ENCODE results near the gene CNTNAP5. TPM values are rescaled to one million over a fixed set of nuclear protein-coding genes. Genes with fewer than 3 reads are reported as not detected.

CNTNAP5 gene
- total and polyA plus RNA-seq, 9 of the 15 experiments (the other 6 are each of a cell fraction or from before 2014, with no cell fraction given) = not detected

DNA sequence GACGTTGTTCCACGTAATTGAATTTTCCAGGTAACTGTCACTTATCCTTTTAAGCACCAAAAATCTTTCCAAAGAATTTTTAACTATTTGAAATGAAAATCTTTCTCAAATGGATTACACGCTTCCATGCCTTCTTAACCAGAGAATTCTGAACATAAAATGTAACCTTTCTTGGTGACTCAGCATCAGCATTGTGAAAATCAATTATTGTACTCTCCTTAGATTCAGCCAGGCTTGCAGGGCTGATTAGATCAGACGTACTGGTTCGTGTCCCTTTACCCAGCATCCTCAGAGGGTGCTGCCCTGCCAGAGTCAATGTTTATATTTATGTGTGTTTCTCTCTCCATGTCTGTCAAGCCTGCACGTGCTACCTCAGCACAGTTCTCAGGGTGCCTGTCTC, 623.9 kb downstream of the CNTNAP5 start:
- H3K9ac ChIP-seq (ENCODE audit: insufficient read depth in 1 of 2, low read depth in 2 of 2, low read length in 2 of 2) = no peak overlapping the region
- POLR2A ChIA-PET = no interaction called here
- no peak for ATAC-seq
- TF ChIP-seq CHCHD3 (CRISPR knock-in tag; IDR thresholded peaks at IDR 0.05) (no peak), ZNF431 (CRISPR knock-in tag; IDR thresholded peaks at IDR 0.05) (no peak), SUPT5H (IDR thresholded peaks at IDR 0.05) (no peak), ZBTB7A (IDR thresholded peaks at IDR 0.05; ENCODE audit: borderline replicate concordance, control insufficient read depth, low read depth, low read length) (no peak), BCOR (IDR thresholded peaks at IDR 0.05) (no peak), NCOA4 (IDR thresholded peaks at IDR 0.05; ENCODE audit: partially characterized antibody) (no peak), JUNB (CRISPR knock-in tag; conservative IDR thresholded peaks at IDR 0.05) (no peak), ZNF668 (CRISPR knock-in tag; IDR thresholded peaks at IDR 0.05) (no peak), CXXC5 (CRISPR knock-in tag; IDR thresholded peaks at IDR 0.05) (no peak)
- TF ChIP-seq, protein P1, sequence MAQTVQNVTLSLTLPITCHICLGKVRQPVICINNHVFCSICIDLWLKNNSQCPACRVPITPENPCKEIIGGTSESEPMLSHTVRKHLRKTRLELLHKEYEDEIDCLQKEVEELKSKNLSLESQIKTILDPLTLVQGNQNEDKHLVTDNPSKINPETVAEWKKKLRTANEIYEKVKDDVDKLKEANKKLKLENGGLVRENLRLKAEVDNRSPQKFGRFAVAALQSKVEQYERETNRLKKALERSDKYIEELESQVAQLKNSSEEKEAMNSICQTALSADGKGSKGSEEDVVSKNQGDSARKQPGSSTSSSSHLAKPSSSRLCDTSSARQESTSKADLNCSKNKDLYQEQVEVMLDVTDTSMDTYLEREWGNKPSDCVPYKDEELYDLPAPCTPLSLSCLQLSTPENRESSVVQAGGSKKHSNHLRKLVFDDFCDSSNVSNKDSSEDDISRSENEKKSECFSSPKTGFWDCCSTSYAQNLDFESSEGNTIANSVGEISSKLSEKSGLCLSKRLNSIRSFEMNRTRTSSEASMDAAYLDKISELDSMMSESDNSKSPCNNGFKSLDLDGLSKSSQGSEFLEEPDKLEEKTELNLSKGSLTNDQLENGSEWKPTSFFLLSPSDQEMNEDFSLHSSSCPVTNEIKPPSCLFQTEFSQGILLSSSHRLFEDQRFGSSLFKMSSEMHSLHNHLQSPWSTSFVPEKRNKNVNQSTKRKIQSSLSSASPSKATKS (CRISPR knock-in tag; IDR thresholded peaks at IDR 0.05) = no peak
- TF ChIP-seq, protein P2, sequence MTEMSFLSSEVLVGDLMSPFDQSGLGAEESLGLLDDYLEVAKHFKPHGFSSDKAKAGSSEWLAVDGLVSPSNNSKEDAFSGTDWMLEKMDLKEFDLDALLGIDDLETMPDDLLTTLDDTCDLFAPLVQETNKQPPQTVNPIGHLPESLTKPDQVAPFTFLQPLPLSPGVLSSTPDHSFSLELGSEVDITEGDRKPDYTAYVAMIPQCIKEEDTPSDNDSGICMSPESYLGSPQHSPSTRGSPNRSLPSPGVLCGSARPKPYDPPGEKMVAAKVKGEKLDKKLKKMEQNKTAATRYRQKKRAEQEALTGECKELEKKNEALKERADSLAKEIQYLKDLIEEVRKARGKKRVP (CRISPR knock-in tag; IDR thresholded peaks at IDR 0.05) = no peak
- no peaks in the 10 kb centered on the region for H3K9me1 ChIP-seq (ENCODE audit: control insufficient read depth, insufficient read depth, low read length)
- intact Hi-C loops (cut with micrococcal nuclease) (no loop called here), in situ Hi-C loops (cut with MboI) (no loop called here)
- no TSS peak for BruUV-seq (replicated peaks)
- DNase-seq (ENCODE audit: extremely low read depth in 1 of 4, low spot score in 3 of 4) = no peak
- no peaks in the 10 kb centered on the region for H3K79me2 ChIP-seq (ENCODE audit: control insufficient read depth, insufficient read depth, low read length)
- no peaks in the 10 kb centered on the region for H3K4me1 ChIP-seq (replicated peaks in 1 of 2; ENCODE audit: control insufficient read depth in 2 of 2, insufficient read depth in 2 of 2, low read length in 2 of 2)
- H3K9me3 ChIP-seq (replicated peaks; ENCODE audit: control insufficient read depth, insufficient read depth, low read depth, low read length) = no peaks in the 10 kb centered on the region
- H3K36me3 ChIP-seq (ENCODE audit: control insufficient read depth, insufficient read depth, low read length) = no peaks in the 10 kb centered on the region
- CTCF ChIA-PET (ENCODE audit: low intra/inter-chr PET ratio) = no interaction called here
- H2AFZ ChIP-seq (ENCODE audit: low read depth, low read length) = no peak overlapping the region
- H3K4me2 ChIP-seq (ENCODE audit: insufficient read depth, low read length) = no peak overlapping the region
- H3K27ac ChIP-seq (ENCODE audit: extremely low read depth, low read depth, low read length) = no peak overlapping the region
- FAIRE-seq = no peak
- no peaks in the 10 kb centered on the region for H4K20me1 ChIP-seq (replicated peaks; ENCODE audit: control insufficient read depth, insufficient read depth, low read length)
- no peak overlapping the region for H3K4me3 ChIP-seq
- WGBS (ENCODE audit: insufficient coverage, low coverage, missing lambda C conversion rate) = 4% methylated on average over 6 of the region's 6 CpGs
- H3K27me3 ChIP-seq (ENCODE audit: control insufficient read depth in 2 of 2, insufficient read depth in 2 of 2, low read length in 2 of 2) = no peaks in the 10 kb centered on the region

Data from K562 (cell line).